Measurements from ENCODE around the gene COL18A1.

- TF ChIP-seq POLR2AphosphoS5 (IDR thresholded peaks at IDR 0.05) (no peak), CTCF (IDR thresholded peaks at IDR 0.05) (no peak), POLR2A (IDR thresholded peaks at IDR 0.05; ENCODE audit: low read depth) (no peak), EP300 (IDR thresholded peaks at IDR 0.05) (no peak)
These were observed 64.0 kb downstream of the COL18A1 start for GRCh38 chr21:45468971-45469272.
